ENCODE results near the gene SRC. TPM values are rescaled to one million over a fixed set of nuclear protein-coding genes. Genes with fewer than 3 reads are reported as not detected.

Gene SRC
- total RNA-seq, 3 donors from 2014 or later: 111 to 155 (median 132) TPM

- TF ChIP-seq CTCF (IDR thresholded peaks at IDR 0.05): no peak
- Histone ChIP-seq H3K4me3 (no peak overlapping the region), H3K9me3 (no peaks in the 10 kb centered on the region), H3K4me1 (ENCODE audit: low read depth) (no peaks in the 10 kb centered on the region), H3K36me3 (ENCODE audit: low read depth) (no peaks in the 10 kb centered on the region)
- no peak for ATAC-seq
- intact Hi-C loops (cut with DNase I, micrococcal nuclease): loop anchor here (5.0 to 10.0 kb wide), 4 partner anchors 108 to 145 kb away; partner anchors contain the start of genes BLCAP (in 1 of the 2), GHRH (in 1 of the 2) and NNAT (in 1 of the 2)
- DNase-seq: peak in 1 of 3 donors; percentile 11
These were observed 43.9 kb downstream of the SRC start for GRCh38 chr20:37389844-37390275.

- no peak for TF ChIP-seq CTCF (IDR thresholded peaks at IDR 0.05)
- DNase-seq: no peak
- no peak for ATAC-seq
- Histone ChIP-seq H3K4me1 (ENCODE audit: low read depth) (no peaks in the 10 kb centered on the region), H3K4me3 (no peak overlapping the region), H3K9me3 (no peaks in the 10 kb centered on the region), H3K36me3 (ENCODE audit: low read depth) (no peaks in the 10 kb centered on the region)
- intact Hi-C loops (cut with DNase I, micrococcal nuclease): no loop called here
These were observed 44.6 kb downstream of the SRC start for GRCh38 chr20:37390503-37390890.

- TF ChIP-seq CTCF (IDR thresholded peaks at IDR 0.05): no peak
- no peak for DNase-seq
- H3K9me3 ChIP-seq: no peaks in the 10 kb centered on the region
- H3K4me1 ChIP-seq (ENCODE audit: low read depth): no peaks in the 10 kb centered on the region
- H3K36me3 ChIP-seq (ENCODE audit: low read depth): no peaks in the 10 kb centered on the region
- intact Hi-C loops (cut with DNase I, micrococcal nuclease): no loop called here
- ATAC-seq: no peak
- no peak overlapping the region for H3K4me3 ChIP-seq
These were observed 45.1 kb downstream of the SRC start for GRCh38 chr20:37390891-37391525.

GRCh38 chr20:37392441-37393195 is 46.7 kb downstream of the SRC start:
- Histone ChIP-seq H3K9me3 (no peaks in the 10 kb centered on the region), H3K36me3 (ENCODE audit: low read depth) (no peaks in the 10 kb centered on the region), H3K4me3 (no peak overlapping the region), H3K4me1 (ENCODE audit: low read depth) (no peaks in the 10 kb centered on the region)
- intact Hi-C loops (cut with DNase I, micrococcal nuclease): no loop called here
- DNase-seq (peak in 1 of 3 donors; percentile 40), ATAC-seq (no peak)
- no peak for TF ChIP-seq CTCF (IDR thresholded peaks at IDR 0.05)

GRCh38 chr20:37393196-37393862 is 47.4 kb downstream of the SRC start:
- no peak overlapping the region for H3K4me3 ChIP-seq
- intact Hi-C loops (cut with DNase I, micrococcal nuclease): no loop called here
- peak; percentile 6 for ATAC-seq
- no peaks in the 10 kb centered on the region for H3K36me3 ChIP-seq (ENCODE audit: low read depth)
- DNase-seq: no peak
- no peak for TF ChIP-seq CTCF (IDR thresholded peaks at IDR 0.05)
- H3K9me3 ChIP-seq: no peaks in the 10 kb centered on the region
- H3K4me1 ChIP-seq (ENCODE audit: low read depth): no peaks in the 10 kb centered on the region

Measured in mucosa of descending colon (tissue), 3 donors.